Measurements from ENCODE around the gene CDH12. TPM values are rescaled to one million over a fixed set of nuclear protein-coding genes. Genes with fewer than 3 reads are reported as not detected.

The CDH12 gene
- total RNA-seq, 1 experiment from 2014 or later: not detected

- Histone ChIP-seq H3K4me2 (ENCODE audit: insufficient read depth, insufficient read length, low read length) (no peak overlapping the region), H2BK120ac (ENCODE audit: low read depth, low read length, poor library complexity, severe bottlenecking) (no peak overlapping the region), H3K27me3 (ENCODE audit: insufficient read depth, low read length) (no peaks in the 10 kb centered on the region), H3T11ph (ENCODE audit: low read length) (no peak overlapping the region), H3K27ac (ENCODE audit: insufficient read length, low read depth, low read length) (no peak overlapping the region), H2BK12ac (ENCODE audit: insufficient read length, low read depth, low read length) (no peak overlapping the region), H2BK5ac (ENCODE audit: insufficient read length, low read length) (no peak overlapping the region), H3K56ac (ENCODE audit: insufficient read length, low read depth, low read length) (no peak overlapping the region), H3K23ac (ENCODE audit: insufficient read length, low read depth, low read length) (no peak overlapping the region), H4K5ac (ENCODE audit: insufficient read length, low read depth, low read length) (no peak overlapping the region), H2AK5ac (ENCODE audit: insufficient read length, low read length) (no peak overlapping the region), H3K9ac (ENCODE audit: extremely low read depth, insufficient read length, low read length) (no peak overlapping the region), H3K79me1 (ENCODE audit: insufficient read depth, low read depth, low read length, poor library complexity, severe bottlenecking) (no peaks in the 10 kb centered on the region), H4K20me1 (ENCODE audit: control insufficient read depth, insufficient read depth, insufficient read length) (no peaks in the 10 kb centered on the region), H3K4me1 (ENCODE audit: insufficient read depth, low read length) (no peaks in the 10 kb centered on the region), H2BK15ac (ENCODE audit: low read depth, low read length) (no peak overlapping the region), H3K14ac (ENCODE audit: insufficient read depth, low read length) (no peak overlapping the region), H3K9me3 (ENCODE audit: control insufficient read depth, low read depth, low read length) (no peaks in the 10 kb centered on the region), H2AFZ (ENCODE audit: low read length) (no peak overlapping the region), H3K79me2 (ENCODE audit: insufficient read depth, low read length) (no peaks in the 10 kb centered on the region), H3K4ac (ENCODE audit: low read depth, low read length) (no peak overlapping the region), H3K18ac (ENCODE audit: insufficient read length, low read depth, low read length) (no peak overlapping the region), H4K91ac (ENCODE audit: insufficient read length, low read depth, low read length) (no peak overlapping the region), H2BK20ac (ENCODE audit: low read depth, low read length, poor library complexity, severe bottlenecking) (no peak overlapping the region), H3K23me2 (ENCODE audit: insufficient read length, low read depth, low read length, poor library complexity, severe bottlenecking) (no peaks in the 10 kb centered on the region), H4K8ac (replicated peaks; ENCODE audit: insufficient read length, low read depth, low read length) (no peak overlapping the region)
- no peak for DNase-seq
- no peaks in the 10 kb centered on the region for H3K9me3 Mint-ChIP-seq
- no peaks in the 10 kb centered on the region for H3K36me3 Mint-ChIP-seq (ENCODE audit: insufficient read depth in 1 of 3, low read depth in 3 of 3)
- no peaks in the 10 kb centered on the region for H3K27me3 Mint-ChIP-seq (ENCODE audit: low read depth)
- H3K27ac Mint-ChIP-seq: no peak overlapping the region
- WGBS (ENCODE audit: extremely low coverage, insufficient read length, low lambda C conversion rate): no CpG with 5 or more reads among the region's 3 CpGs
- H3K4me3 Mint-ChIP-seq: no peak overlapping the region
- TF ChIP-seq CTCF (conservative IDR thresholded peaks at IDR 0.05): no peak
- H3K4me1 Mint-ChIP-seq: no peaks in the 10 kb centered on the region
Measured at GRCh38 chr5:22070186-22070728, 782.9 kb downstream of the CDH12 start.
